Memory B cell (primary cell): ENCODE measurements around the gene HSD17B2.
A peak's percentile ranks its signal among the peaks of the same experiment; 100 is the strongest.
"Not testable (repeated sequence)": the region's sequence is repeated elsewhere in the genome, so short reads cannot be mapped to it uniquely, and the experiment has no call there.

Source experiments
- ATAC-seq: fragments of 150-1000 bp; cut with Tn5 transposase; 2 replicates; pipeline ENCODE4 v1.10.0; 2021; ENCODE audit warnings: low read depth, mild to moderate bottlenecking, moderate library complexity
- DNase-seq, 2 donors: peaks; one replicate each; pipeline ENCODE4 v3.0.0; 2022; ENCODE audit warnings: low spot score in 2 of 2
- H3K27ac Mint-ChIP-seq: one replicate; pipeline ENCODE4 v1.8.0; 2022; ENCODE audit warnings: mild to moderate bottlenecking, moderate library complexity, mixed read lengths
- H3K27me3 Mint-ChIP-seq: one replicate; pipeline ENCODE4 v1.8.0; 2022; ENCODE audit warnings: mixed read lengths
- H3K36me3 Mint-ChIP-seq: one replicate; pipeline ENCODE4 v1.8.0; 2022; ENCODE audit warnings: mild to moderate bottlenecking, mixed read lengths
- H3K4me1 Mint-ChIP-seq: one replicate; pipeline ENCODE4 v1.8.0; 2022; ENCODE audit warnings: mixed read lengths
- H3K4me3 Mint-ChIP-seq: one replicate; pipeline ENCODE4 v1.8.0; 2022; ENCODE audit warnings: mild to moderate bottlenecking, moderate library complexity, mixed read lengths
- H3K9me3 Mint-ChIP-seq: one replicate; pipeline ENCODE4 v1.8.0; 2022; ENCODE audit warnings: mixed read lengths

Gene HSD17B2

DNA sequence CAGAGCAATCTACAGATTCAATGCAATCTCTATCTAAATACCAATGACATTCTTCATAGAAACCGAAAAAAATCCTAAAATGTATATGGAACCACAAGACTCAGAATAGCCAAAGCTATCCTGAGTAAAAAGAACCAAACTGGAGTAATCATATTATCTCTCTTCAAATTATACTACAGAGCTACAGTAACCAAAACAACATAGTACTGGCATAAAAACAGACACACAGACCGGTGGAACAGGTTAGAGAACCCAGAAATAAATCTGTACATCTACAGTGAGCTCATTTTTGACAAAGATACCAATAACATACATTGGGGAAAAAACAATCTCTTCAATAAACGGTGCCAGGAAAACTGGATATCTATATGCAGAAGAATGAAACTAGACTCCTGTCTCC lies 89.6 kb downstream of the HSD17B2 start:
- ATAC-seq (no peak), DNase-seq (no peak)
- peaks cover 4% of the 10 kb centered on the region for H3K9me3 Mint-ChIP-seq
- no peak overlapping the region for H3K27ac Mint-ChIP-seq
- H3K27me3 Mint-ChIP-seq = peaks cover 3% of the 10 kb centered on the region
- no peak overlapping the region for H3K4me3 Mint-ChIP-seq
- no peaks in the 10 kb centered on the region for H3K36me3 Mint-ChIP-seq
- H3K4me1 Mint-ChIP-seq = no peaks in the 10 kb centered on the region

- Mint-ChIP-seq H3K36me3 (no peaks in the 10 kb centered on the region), H3K27me3 (peaks cover 3% of the 10 kb centered on the region), H3K4me3 (no peak overlapping the region), H3K4me1 (no peaks in the 10 kb centered on the region), H3K9me3 (peaks cover 4% of the 10 kb centered on the region), H3K27ac (no peak overlapping the region)
- DNase-seq = no peak
- no peak for ATAC-seq
Measured at GRCh38 chr16:82129881-82130280, 94.8 kb downstream of the HSD17B2 start.

- no peaks in the 10 kb centered on the region for H3K9me3 Mint-ChIP-seq
- no peak for DNase-seq
- H3K36me3 Mint-ChIP-seq = peaks cover 4% of the 10 kb centered on the region
- H3K27me3 Mint-ChIP-seq = no peaks in the 10 kb centered on the region
- ATAC-seq = no peak
- H3K27ac Mint-ChIP-seq = no peak overlapping the region
- H3K4me1 Mint-ChIP-seq = no peaks in the 10 kb centered on the region
- no peak overlapping the region for H3K4me3 Mint-ChIP-seq
Measured at GRCh38 chr16:82133798-82134197, 98.7 kb downstream of the HSD17B2 start.

DNA sequence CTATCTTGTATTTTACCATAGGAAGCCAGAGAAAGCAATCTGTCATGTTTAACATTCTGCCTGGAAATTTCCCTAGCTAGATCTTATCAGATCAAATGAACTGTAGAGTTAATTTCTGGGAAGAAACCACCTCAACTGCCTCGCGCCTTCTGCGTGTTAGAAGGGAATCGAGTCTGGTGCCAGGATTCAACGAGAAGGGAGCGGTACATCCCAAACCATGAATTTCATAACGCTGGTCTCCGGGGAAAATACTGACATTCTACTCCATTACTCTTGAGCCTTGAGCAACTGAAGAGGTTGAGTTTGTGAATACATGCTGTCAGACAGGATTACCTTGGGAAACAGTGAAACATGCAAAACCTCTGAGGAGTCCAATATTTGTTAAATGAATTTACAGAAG lies 99.8 kb downstream of the HSD17B2 start:
- ATAC-seq = no peak
- no peaks in the 10 kb centered on the region for H3K27me3 Mint-ChIP-seq
- peaks cover 8% of the 10 kb centered on the region for H3K36me3 Mint-ChIP-seq
- no peaks in the 10 kb centered on the region for H3K9me3 Mint-ChIP-seq
- no peak overlapping the region for H3K4me3 Mint-ChIP-seq
- H3K27ac Mint-ChIP-seq = no peak overlapping the region
- DNase-seq = no peak
- H3K4me1 Mint-ChIP-seq = no peaks in the 10 kb centered on the region

DNA sequence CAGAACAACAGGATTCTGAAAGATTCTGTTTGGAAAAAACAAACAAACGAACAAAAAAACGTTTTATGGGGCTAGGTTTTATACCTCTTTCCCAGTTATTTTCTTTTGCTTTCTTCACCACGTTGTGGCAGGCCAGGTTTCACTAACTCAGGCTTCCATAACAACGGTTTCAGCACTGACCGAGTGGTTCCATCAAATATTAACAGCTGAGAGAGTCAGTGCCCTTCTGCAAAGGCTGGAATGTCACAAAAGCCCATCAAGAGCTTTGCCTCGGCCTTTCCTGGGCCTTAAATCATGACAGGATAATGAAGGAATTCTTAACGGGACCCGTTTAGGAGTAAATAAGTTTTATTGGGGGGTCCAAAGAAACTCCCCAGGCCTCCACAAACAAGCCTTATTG lies 100.8 kb downstream of the HSD17B2 start:
- DNase-seq = no peak
- H3K4me3 Mint-ChIP-seq = no peak overlapping the region
- H3K4me1 Mint-ChIP-seq = no peaks in the 10 kb centered on the region
- no peaks in the 10 kb centered on the region for H3K9me3 Mint-ChIP-seq
- no peak for ATAC-seq
- H3K27me3 Mint-ChIP-seq = no peaks in the 10 kb centered on the region
- no peak overlapping the region for H3K27ac Mint-ChIP-seq
- H3K36me3 Mint-ChIP-seq = peaks cover 9% of the 10 kb centered on the region

- H3K27ac Mint-ChIP-seq = no peak overlapping the region
- no peaks in the 10 kb centered on the region for H3K4me1 Mint-ChIP-seq
- DNase-seq (no peak), ATAC-seq (no peak)
- H3K27me3 Mint-ChIP-seq = no peaks in the 10 kb centered on the region
- peaks cover 13% of the 10 kb centered on the region for H3K36me3 Mint-ChIP-seq
- no peak overlapping the region for H3K4me3 Mint-ChIP-seq
- H3K9me3 Mint-ChIP-seq = peaks cover 1% of the 10 kb centered on the region
Measured at GRCh38 chr16:82136956-82137821, 102.1 kb downstream of the HSD17B2 start.

- no peak for DNase-seq
- Mint-ChIP-seq H3K36me3 (peaks cover 13% of the 10 kb centered on the region), H3K27ac (no peak overlapping the region), H3K4me1 (no peaks in the 10 kb centered on the region), H3K27me3 (no peaks in the 10 kb centered on the region), H3K4me3 (no peak overlapping the region), H3K9me3 (peaks cover 1% of the 10 kb centered on the region)
- no peak for ATAC-seq
Measured at GRCh38 chr16:82137822-82138167, 102.7 kb downstream of the HSD17B2 start.

DNA sequence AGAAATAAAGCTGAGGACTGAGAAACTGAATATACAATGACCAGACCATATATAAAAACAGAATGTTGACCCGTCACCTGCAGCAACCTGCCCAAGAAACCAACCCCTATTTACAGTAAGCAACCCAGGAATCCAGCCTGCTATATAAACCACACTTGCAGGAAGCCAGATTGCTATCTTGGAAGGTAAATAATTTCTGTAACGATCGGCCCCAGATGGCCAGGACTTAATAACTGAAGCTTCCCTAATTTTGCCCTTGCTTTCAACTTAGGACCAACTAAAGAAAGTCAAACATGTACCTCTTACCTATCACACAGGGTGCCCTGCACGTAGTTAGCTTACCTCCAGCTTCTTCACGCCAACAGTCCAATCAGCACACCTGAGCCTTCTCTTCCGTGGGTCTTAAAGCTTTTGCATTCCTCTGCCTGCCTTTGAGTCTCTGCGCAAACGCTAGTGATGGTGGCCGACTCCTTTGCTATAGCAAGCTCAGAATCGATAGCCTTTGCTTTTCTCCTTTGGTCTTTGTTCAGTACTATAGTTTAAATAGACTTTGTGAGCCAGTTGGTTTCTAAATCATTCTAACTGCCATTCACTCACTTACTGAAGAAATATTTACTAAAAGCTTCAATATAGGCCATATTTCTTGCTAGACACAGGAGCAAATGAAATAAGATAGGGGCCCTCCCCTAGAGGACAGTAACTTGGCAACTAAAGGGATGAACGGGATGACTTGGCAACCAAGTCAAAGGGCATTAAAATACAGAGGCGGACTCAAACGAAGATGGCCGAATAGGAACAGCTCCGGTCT lies 103.6 kb downstream of the HSD17B2 start:
- Mint-ChIP-seq H3K27me3 (no peaks in the 10 kb centered on the region), H3K36me3 (peaks cover 15% of the 10 kb centered on the region), H3K9me3 (peaks cover 1% of the 10 kb centered on the region), H3K4me3 (peak overlapping the region; percentile 42), H3K27ac (no peak overlapping the region), H3K4me1 (no peaks in the 10 kb centered on the region)
- ATAC-seq = no peak
- no peak for DNase-seq

DNA sequence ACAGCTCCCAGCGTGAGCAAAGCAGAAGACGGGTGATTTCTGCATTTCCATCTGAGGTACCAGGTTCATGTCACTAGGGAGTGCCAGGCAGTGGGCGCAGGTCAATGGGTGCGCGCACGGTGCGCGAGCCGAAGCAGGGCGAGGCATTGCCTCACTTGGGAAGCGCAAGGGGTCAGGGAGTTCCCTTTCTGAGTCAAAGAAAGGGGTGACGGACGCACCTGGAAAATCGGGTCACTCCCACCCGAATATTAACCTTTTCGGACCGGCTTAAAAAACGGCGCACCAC lies 104.2 kb downstream of the HSD17B2 start:
- not testable (repeated sequence) for ATAC-seq, H3K9me3 Mint-ChIP-seq, H3K27ac Mint-ChIP-seq, H3K27me3 Mint-ChIP-seq, H3K4me1 Mint-ChIP-seq, DNase-seq
- peak overlapping the region; percentile 42 for H3K4me3 Mint-ChIP-seq
- H3K36me3 Mint-ChIP-seq = peaks cover 15% of the 10 kb centered on the region

DNA sequence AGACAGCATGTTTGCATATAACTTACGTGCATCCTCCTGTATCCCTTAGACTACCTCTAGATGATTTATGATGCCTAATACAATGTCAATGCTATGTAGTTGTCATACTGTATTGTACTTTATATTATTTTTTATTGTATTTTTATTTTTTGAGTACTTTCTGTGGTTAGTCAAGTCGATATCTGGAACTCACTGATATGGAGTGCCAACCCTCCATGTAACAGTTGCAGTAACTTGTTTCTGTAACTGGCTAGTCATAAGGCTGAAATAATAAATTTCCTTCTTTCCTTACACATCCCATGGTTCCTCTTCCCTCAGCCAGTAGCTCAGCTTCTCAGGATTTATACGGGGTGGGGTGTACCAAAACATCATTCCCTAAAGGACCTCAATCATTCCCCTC lies 111.5 kb downstream of the HSD17B2 start:
- DNase-seq (no peak), ATAC-seq (no peak)
- no peak overlapping the region for H3K4me3 Mint-ChIP-seq
- no peaks in the 10 kb centered on the region for H3K4me1 Mint-ChIP-seq
- peaks cover 1% of the 10 kb centered on the region for H3K9me3 Mint-ChIP-seq
- H3K36me3 Mint-ChIP-seq = peaks cover 18% of the 10 kb centered on the region
- peak overlapping the region; percentile 35 for H3K27ac Mint-ChIP-seq
- no peaks in the 10 kb centered on the region for H3K27me3 Mint-ChIP-seq

- no peaks in the 10 kb centered on the region for H3K27me3 Mint-ChIP-seq
- no peak for ATAC-seq
Measured at GRCh38 chr16:82146957-82147356, 111.9 kb downstream of the HSD17B2 start.

GRCh38 chr16:82147546-82147945 lies 112.5 kb downstream of the HSD17B2 start:
- Mint-ChIP-seq H3K36me3 (peaks cover 16% of the 10 kb centered on the region), H3K4me1 (no peaks in the 10 kb centered on the region), H3K4me3 (no peak overlapping the region), H3K27me3 (no peaks in the 10 kb centered on the region), H3K27ac (peak overlapping the region; percentile 35), H3K9me3 (no peaks in the 10 kb centered on the region)
- DNase-seq (no peak), ATAC-seq (no peak)

More at GRCh38 chr16:82146957-82147356, 111.9 kb downstream of the HSD17B2 start:
- no peak overlapping the region for H3K4me3 Mint-ChIP-seq
- no peaks in the 10 kb centered on the region for H3K4me1 Mint-ChIP-seq
- H3K36me3 Mint-ChIP-seq = peaks cover 16% of the 10 kb centered on the region
- DNase-seq = no peak
- no peaks in the 10 kb centered on the region for H3K9me3 Mint-ChIP-seq
- peak overlapping the region; percentile 35 for H3K27ac Mint-ChIP-seq
